HCT116 (cell line): ENCODE results near the gene C1orf50. TPM values are rescaled to one million over a fixed set of nuclear protein-coding genes. Genes with fewer than 3 reads are reported as not detected.

Experiments
- ATAC-seq: fragments of 200-7000 bp; cut with Tn5 transposase; 2 replicates; pipeline ENCODE4 v1.9.1; 2020; ENCODE audit warnings: mild to moderate bottlenecking, moderate library complexity
- BruUV-seq: library from RNA; stranded (reverse); fragments of 400-500 nt; replicated peaks from 2 replicates; lab custom pipeline; 2021; lab: Mats Ljungman, UMichigan
- CTCF ChIA-PET: fragments of 300-600 bp; sonication (Branson Sonifier 250); formaldehyde crosslinking; loops from one replicate; lab custom pipeline; 2021; ENCODE audit warnings: antibody characterized with exemption; lab: Charles Lee
- POLR2A ChIA-PET: fragments of 300-600, 350-600 bp; sonication (Branson Sonifier 250); formaldehyde crosslinking; loops from one replicate; lab custom pipeline; 2021; ENCODE audit warnings: antibody characterized with exemption; lab: Charles Lee
- RAD21 ChIA-PET, 2 experiments: fragments of 300-600 bp; sonication (Branson Sonifier 250); formaldehyde crosslinking; loops; one replicate each; lab custom pipeline; 2023; ENCODE audit warnings: low total read pairs in 2 of 2; ENCODE audit not compliant: uncharacterized antibody in 2 of 2, unreplicated experiment in 2 of 2, low non-redundant PET in 1 of 2; lab: Charles Lee
- DNase-seq: peaks from one replicate; pipeline ENCODE4 v3.0.0-alpha.2; 2010; ENCODE audit warnings: low read depth, low spot score
- H2AFZ ChIP-seq: fragments of 200-600 bp; shearing (Covaris generic), sonication (generic); 2 replicates; pipeline ENCODE4 v1.6.1; 2017; ENCODE audit warnings: low read depth, mixed run types, mixed read lengths, antibody characterized with exemption, low read length; ENCODE audit not compliant: poor library complexity, severe bottlenecking
- H3K27ac ChIP-seq: 2 replicates; pipeline ENCODE4 v1.5.1; 2012; ENCODE audit warnings: low read depth, low read length
- H3K27me3 ChIP-seq: fragments of 200-600 bp; sonication (generic); 2 replicates; pipeline ENCODE4 v1.6.1; 2016; ENCODE audit warnings: mixed run types, low read length, mixed read lengths; ENCODE audit not compliant: insufficient read depth
- H3K36me3 ChIP-seq, 2 experiments: fragments of 200-500 bp in 1 of 2; fragments of 200-600 bp in 1 of 2; sonication (Bioruptor generic) in 1 of 2; sonication (generic) in 1 of 2; 2 replicates each; pipeline versions ENCODE4 v1.5.1 to v1.6.1; 2014 to 2016; ENCODE audit warnings: low read length in 2 of 2, inconsistent platforms in 1 of 2, mixed read lengths in 1 of 2, mixed run types in 1 of 2; ENCODE audit not compliant: insufficient read depth in 2 of 2, control insufficient read depth in 1 of 2
- H3K4me1 ChIP-seq, 2 experiments: fragments of 200-600 bp in 1 of 2; sonication (generic) in 1 of 2; 2 replicates each; pipeline versions ENCODE4 v1.5.1 to v1.6.1; 2012 to 2017; ENCODE audit warnings: low read length in 2 of 2, inconsistent platforms in 1 of 2, mild to moderate bottlenecking in 1 of 2, mixed read lengths in 1 of 2, mixed run types in 1 of 2, moderate library complexity in 1 of 2; ENCODE audit not compliant: insufficient read depth in 2 of 2, control insufficient read depth in 1 of 2
- H3K4me2 ChIP-seq: fragments of 200-600 bp; sonication (generic); 2 replicates; pipeline ENCODE4 v1.6.1; 2017; ENCODE audit warnings: mixed run types, low read length, mixed read lengths
- H3K4me3 ChIP-seq, 2 experiments: fragments of 200-600 bp in 1 of 2; sonication (generic) in 1 of 2; replicated peaks in 1 of 2; 2 replicates each; pipeline ENCODE4 v1.5.1; 2011 to 2016; ENCODE audit warnings: low read length in 2 of 2, control low read depth in 1 of 2, low read depth in 1 of 2, mild to moderate bottlenecking in 1 of 2, mixed read lengths in 1 of 2, mixed run types in 1 of 2
- H3K79me2 ChIP-seq: fragments of 200-600 bp; sonication (generic); 2 replicates; pipeline ENCODE4 v1.6.1; 2017; ENCODE audit warnings: mild to moderate bottlenecking, mixed run types, low read length, moderate library complexity, mixed read lengths; ENCODE audit not compliant: insufficient read depth
- H3K9ac ChIP-seq: fragments of 200-600 bp; sonication (generic); 2 replicates; pipeline ENCODE4 v1.6.1; 2016; ENCODE audit warnings: low read length, mixed read lengths
- H3K9me2 ChIP-seq: fragments of 200-600 bp; sonication (generic), shearing (Covaris generic); 2 replicates; pipeline ENCODE4 v1.6.1; 2017; ENCODE audit warnings: mixed run types, mild to moderate bottlenecking, moderate library complexity; ENCODE audit not compliant: insufficient read depth
- H3K9me3 ChIP-seq, 2 experiments: fragments of 200-500 bp in 1 of 2; fragments of 200-600 bp in 1 of 2; sonication (Bioruptor generic) in 1 of 2; sonication (generic) in 1 of 2; 2 replicates each; pipeline ENCODE4 v1.6.1; 2014 to 2017; ENCODE audit warnings: low read length in 2 of 2, mixed read lengths in 2 of 2, inconsistent platforms in 1 of 2, low read depth in 1 of 2, mild to moderate bottlenecking in 1 of 2, mixed run types in 1 of 2, moderate library complexity in 1 of 2; ENCODE audit not compliant: control insufficient read depth in 1 of 2, insufficient read depth in 1 of 2
- H4K20me1 ChIP-seq: fragments of 200-600 bp; sonication (generic), shearing (Covaris generic); 2 replicates; pipeline ENCODE4 v1.6.1; 2017; ENCODE audit warnings: mixed run types, mild to moderate bottlenecking, moderate library complexity; ENCODE audit not compliant: insufficient read depth
- POLR2AphosphoS5 ChIP-seq: IDR thresholded peaks from 2 replicates; pipeline ENCODE4 v1.6.1; 2011; ENCODE audit warnings: mild to moderate bottlenecking, low read depth, low read length, moderate library complexity
- YY1 ChIP-seq: IDR thresholded peaks from 2 replicates; pipeline ENCODE4 v1.6.1; 2011; ENCODE audit warnings: low read length, low read depth, moderate library complexity, mild to moderate bottlenecking; ENCODE audit not compliant: insufficient replicate concordance; ENCODE audit errors: extremely low read depth
- intact Hi-C: fragments of 100-400 bp; cut with micrococcal nuclease; formaldehyde crosslinking; loops from 2 replicates; pipeline ENCODE4 v1.10.0; 2022
- total RNA-seq: library from RNA; stranded (reverse); gene quantifications from one replicate; pipeline ENCODE4 v1.2.1, GENCODE V29; 2021; ENCODE audit not compliant: unreplicated experiment

Gene C1orf50
- total RNA-seq, 1 experiment from 2014 or later: 5.8 TPM

GRCh38 chr1:42806171-42806570 lies 39.1 kb downstream of the C1orf50 start:
- Histone ChIP-seq H3K27ac (no peak overlapping the region), H3K9ac (no peak overlapping the region), H4K20me1 (no peaks in the 10 kb centered on the region), H3K27me3 (no peaks in the 10 kb centered on the region), H3K9me2 (no peaks in the 10 kb centered on the region), H3K4me3 (no peak overlapping the region), H3K4me1 (no peaks in the 10 kb centered on the region), H3K79me2 (no peaks in the 10 kb centered on the region), H2AFZ (no peak overlapping the region), H3K36me3 (no peaks in the 10 kb centered on the region), H3K9me3 (no peaks in the 10 kb centered on the region), H3K4me2 (no peak overlapping the region)
- TF ChIP-seq YY1: no peak
- no TSS peak for BruUV-seq
- ChIA-PET CTCF (no interaction called here), POLR2A (interaction anchor here (2.5 kb wide), 1 partner anchor 11 kb away, joined by 14 read pairs; the partner anchor contains the start of genes ERMAP and SVBP), RAD21 (no interaction called here)
- ATAC-seq (no peak), DNase-seq (no peak)
- intact Hi-C loops: no loop called here

GRCh38 chr1:42806593-42806992 lies 39.5 kb downstream of the C1orf50 start:
- Histone ChIP-seq H2AFZ (no peak overlapping the region), H3K9me3 (no peaks in the 10 kb centered on the region), H3K27me3 (no peaks in the 10 kb centered on the region), H3K36me3 (no peaks in the 10 kb centered on the region), H4K20me1 (no peaks in the 10 kb centered on the region), H3K27ac (no peak overlapping the region), H3K4me2 (no peak overlapping the region), H3K79me2 (no peaks in the 10 kb centered on the region), H3K4me1 (no peaks in the 10 kb centered on the region), H3K9me2 (no peaks in the 10 kb centered on the region), H3K9ac (no peak overlapping the region), H3K4me3 (no peak overlapping the region)
- TF ChIP-seq POLR2AphosphoS5: no peak
- RAD21 ChIA-PET: no interaction called here
- ATAC-seq: no peak
- POLR2A ChIA-PET: interaction anchor here (2.5 kb wide), 1 partner anchor 10 kb away, joined by 14 read pairs; the partner anchor contains the start of genes ERMAP and SVBP
- no TSS peak for BruUV-seq
- no peak for DNase-seq
- intact Hi-C loops: no loop called here
- CTCF ChIA-PET: no interaction called here
